MCF 10A (cell line): ENCODE results near the gene EMP2. TPM values are rescaled to one million over a fixed set of nuclear protein-coding genes. Genes with fewer than 3 reads are reported as not detected.

Experiments
- BruUV-seq: library from RNA; stranded (reverse); fragments of 400-500 nt; replicated peaks from 2 replicates; lab custom pipeline; 2021; lab: Mats Ljungman, UMichigan
- CTCF ChIA-PET: fragments of 300-600 bp; sonication (Branson Sonifier 250); formaldehyde crosslinking; extraction: SDS; loops from one replicate; lab custom pipeline; 2021; ENCODE audit warnings: antibody characterized with exemption, inconsistent platforms; lab: Yijun Ruan, JAX
- POLR2A ChIA-PET: fragments of 300-600, 350-650 bp; sonication (Branson Sonifier 250); formaldehyde crosslinking; extraction: SDS; loops from one replicate; lab custom pipeline; 2020; ENCODE audit warnings: antibody characterized with exemption, inconsistent platforms; lab: Yijun Ruan, JAX
- DNase-seq: peaks from one replicate; pipeline ENCODE4 v3.0.0-alpha.2; 2018; ENCODE audit not compliant: unreplicated experiment
- H3K27ac Mint-ChIP-seq: one replicate; pipeline ENCODE4 v1.8.0; 2022; ENCODE audit warnings: mild to moderate bottlenecking, low read depth, mixed read lengths; ENCODE audit not compliant: unreplicated experiment
- H3K27me3 Mint-ChIP-seq: one replicate; pipeline ENCODE4 v1.8.0; 2022; ENCODE audit warnings: mixed read lengths; ENCODE audit not compliant: insufficient read depth, unreplicated experiment
- H3K36me3 Mint-ChIP-seq: one replicate; pipeline ENCODE4 v1.8.0; 2022; ENCODE audit warnings: mild to moderate bottlenecking, moderate library complexity, mixed read lengths; ENCODE audit not compliant: insufficient read depth, unreplicated experiment
- H3K4me1 Mint-ChIP-seq: one replicate; pipeline ENCODE4 v1.8.0; 2022; ENCODE audit warnings: mixed read lengths; ENCODE audit not compliant: insufficient read depth, unreplicated experiment
- H3K4me3 Mint-ChIP-seq: one replicate; pipeline ENCODE4 v1.8.0; 2022; ENCODE audit warnings: mild to moderate bottlenecking, moderate library complexity, mixed read lengths; ENCODE audit not compliant: unreplicated experiment
- H3K9me3 Mint-ChIP-seq: one replicate; pipeline ENCODE4 v1.8.0; 2022; ENCODE audit warnings: mixed read lengths; ENCODE audit not compliant: unreplicated experiment
- CTCF ChIP-seq: fragments of 200-600 bp; IDR thresholded peaks from one replicate; pipeline ENCODE4 v1.8.0; 2022; ENCODE audit warnings: antibody characterized with exemption, mild to moderate bottlenecking; ENCODE audit not compliant: unreplicated experiment
- intact Hi-C: fragments of 100-400 bp; cut with micrococcal nuclease; formaldehyde crosslinking; loops from 2 replicates; pipeline ENCODE4 v1.14.1; 2022
- total RNA-seq: library from RNA; stranded (reverse); gene quantifications from 2 replicates; pipeline ENCODE4 v1.2.3, GENCODE V29; 2022

The EMP2 gene
- total RNA-seq, 1 experiment from 2014 or later, result 4.8 TPM

GRCh38 chr16:10601444-10602408 is 21.3 kb upstream of the EMP2 start:
- DNase-seq, result peak; percentile 58
- Mint-ChIP-seq H3K4me1 (peaks cover 8% of the 10 kb centered on the region), H3K4me3 (no peak overlapping the region), H3K36me3 (no peaks in the 10 kb centered on the region), H3K9me3 (no peaks in the 10 kb centered on the region), H3K27me3 (no peaks in the 10 kb centered on the region), H3K27ac (no peak overlapping the region)
- BruUV-seq, result no TSS peak
- TF ChIP-seq CTCF, result no peak
- ChIA-PET CTCF (interaction anchor here (0.6 to 0.7 kb wide), 5 partner anchors 44 to 1913 kb away, joined by 3 read pairs; no protein-coding TSS in a partner anchor), POLR2A (no interaction called here)
- intact Hi-C loops, result no loop called here

GRCh38 chr16:10600782-10601443 is 20.5 kb upstream of the EMP2 start:
- no peak for TF ChIP-seq CTCF
- POLR2A ChIA-PET, result no interaction called here
- DNase-seq, result peak; percentile 17
- intact Hi-C loops, result no loop called here
- Mint-ChIP-seq H3K27ac (no peak overlapping the region), H3K4me3 (no peak overlapping the region), H3K4me1 (peaks cover 8% of the 10 kb centered on the region), H3K36me3 (no peaks in the 10 kb centered on the region), H3K9me3 (no peaks in the 10 kb centered on the region), H3K27me3 (no peaks in the 10 kb centered on the region)
- BruUV-seq, result no TSS peak
- CTCF ChIA-PET, result interaction anchor here (0.6 to 1.4 kb wide), 4 partner anchors 68 to 1912 kb away, joined by 3 to 5 read pairs (median 4); no protein-coding TSS in a partner anchor

- no peaks in the 10 kb centered on the region for H3K36me3 Mint-ChIP-seq
- H3K27ac Mint-ChIP-seq, result no peak overlapping the region
- H3K4me1 Mint-ChIP-seq, result peaks cover 8% of the 10 kb centered on the region
- POLR2A ChIA-PET, result interaction anchor here (0.6 kb wide), 2 partner anchors 260 to 587 kb away, joined by 3 to 6 read pairs; no protein-coding TSS in a partner anchor
- CTCF ChIA-PET, result interaction anchor here (0.9 to 1.4 kb wide), 2 partner anchors 10 to 85 kb away, joined by 4 to 5 read pairs; no protein-coding TSS in a partner anchor
- BruUV-seq, result no TSS peak
- TF ChIP-seq CTCF, result no peak
- intact Hi-C loops, result no loop called here
- H3K4me3 Mint-ChIP-seq, result no peak overlapping the region
- no peak for DNase-seq
- H3K9me3 Mint-ChIP-seq, result no peaks in the 10 kb centered on the region
- no peaks in the 10 kb centered on the region for H3K27me3 Mint-ChIP-seq
These were observed 19.2 kb upstream of the EMP2 start for GRCh38 chr16:10599626-10600025.

- Mint-ChIP-seq H3K4me1 (peaks cover 8% of the 10 kb centered on the region), H3K4me3 (no peak overlapping the region), H3K36me3 (no peaks in the 10 kb centered on the region), H3K27ac (no peak overlapping the region), H3K27me3 (no peaks in the 10 kb centered on the region), H3K9me3 (no peaks in the 10 kb centered on the region)
- no peak for TF ChIP-seq CTCF
- no TSS peak for BruUV-seq
- ChIA-PET CTCF (interaction anchor here (0.6 kb wide), 2 partner anchors 91 to 223 kb away, joined by 3 to 4 read pairs; no protein-coding TSS in a partner anchor), POLR2A (no interaction called here)
- no peak for DNase-seq
- intact Hi-C loops, result no loop called here
These were observed 17.8 kb upstream of the EMP2 start for GRCh38 chr16:10598157-10598556.
